ENCODE results near the gene CGREF1. TPM values are rescaled to one million over a fixed set of nuclear protein-coding genes. Genes with fewer than 3 reads are reported as not detected.

Gene CGREF1
- total and polyA plus RNA-seq, 3 donors from 2014 or later = 6.6 to 11.1 (median 7.4) TPM

- Histone ChIP-seq H3K4me3 (no peak overlapping the region), H3K9me3 (no peaks in the 10 kb centered on the region), H3K27ac (no peak overlapping the region), H3K36me3 (ENCODE audit: low read depth, missing control alignments) (no peaks in the 10 kb centered on the region), H3K4me1 (peaks cover 7% of the 10 kb centered on the region), H3K27me3 (no peaks in the 10 kb centered on the region)
- intact Hi-C loops (cut with DNase I; ENCODE audit: low total_unique reads) = no loop called here
- no peak for DNase-seq
- TF ChIP-seq CTCF (IDR thresholded peaks at IDR 0.05) (no peak), POLR2A (IDR thresholded peaks at IDR 0.05) (no peak)
- whole genome bisulfite sequencing, 2 donors = 84 to 89% methylated on average over 2 of the region's 2 CpGs
Observed at GRCh38 chr2:27108221-27108620, 10.7 kb downstream of the CGREF1 start.

GRCh38 chr2:27105981-27106380 is 12.9 kb downstream of the CGREF1 start:
- Histone ChIP-seq H3K36me3 (ENCODE audit: low read depth, missing control alignments) (no peaks in the 10 kb centered on the region), H3K4me1 (peaks cover 7% of the 10 kb centered on the region), H3K27me3 (no peaks in the 10 kb centered on the region), H3K27ac (no peak overlapping the region), H3K4me3 (no peak overlapping the region), H3K9me3 (no peaks in the 10 kb centered on the region)
- DNase-seq = no peak
- TF ChIP-seq POLR2A (IDR thresholded peaks at IDR 0.05) = no peak
- TF ChIP-seq CTCF (IDR thresholded peaks at IDR 0.05) = no peak
- intact Hi-C loops (cut with DNase I; ENCODE audit: low total_unique reads) = no loop called here
- 47 to 52% methylated on average over 3 of the region's 3 CpGs for WGBS, 2 donors

- DNase-seq = no peak
- intact Hi-C loops (cut with DNase I; ENCODE audit: low total_unique reads) = no loop called here
- no peak overlapping the region for H3K27ac ChIP-seq
- H3K27me3 ChIP-seq = no peaks in the 10 kb centered on the region
- no peak overlapping the region for H3K4me3 ChIP-seq
- 82 to 86% methylated on average over 4 to 5 of the region's 5 CpGs for WGBS, 2 donors
- TF ChIP-seq POLR2A (IDR thresholded peaks at IDR 0.05) (no peak), CTCF (IDR thresholded peaks at IDR 0.05) (no peak)
- no peaks in the 10 kb centered on the region for H3K36me3 ChIP-seq (ENCODE audit: low read depth, missing control alignments)
- no peaks in the 10 kb centered on the region for H3K9me3 ChIP-seq
- peaks cover 7% of the 10 kb centered on the region for H3K4me1 ChIP-seq
Observed at GRCh38 chr2:27102329-27102728, 16.6 kb downstream of the CGREF1 start.

- TF ChIP-seq POLR2A (IDR thresholded peaks at IDR 0.05) (no peak), CTCF (IDR thresholded peaks at IDR 0.05) (no peak)
- intact Hi-C loops (cut with DNase I; ENCODE audit: low total_unique reads) = no loop called here
- 83 to 87% methylated on average over 10 of the region's 10 CpGs for WGBS, 2 donors
Observed at GRCh38 chr2:27100036-27100435, 18.9 kb downstream of the CGREF1 start.

GRCh38 chr2:27099334-27099955 is 19.5 kb downstream of the CGREF1 start:
- 92 to 98% methylated on average over 8 to 19 of the region's 19 CpGs for WGBS, 2 donors
- Histone ChIP-seq H3K4me3 (no peak overlapping the region), H3K27ac (no peak overlapping the region), H3K4me1 (peaks cover 15% of the 10 kb centered on the region), H3K36me3 (ENCODE audit: low read depth, missing control alignments) (no peaks in the 10 kb centered on the region), H3K9me3 (no peaks in the 10 kb centered on the region), H3K27me3 (no peaks in the 10 kb centered on the region)
- TF ChIP-seq CTCF (IDR thresholded peaks at IDR 0.05) = no peak
- no peak for TF ChIP-seq POLR2A (IDR thresholded peaks at IDR 0.05)
- intact Hi-C loops (cut with DNase I; ENCODE audit: low total_unique reads) = loop anchor here (10.0 kb wide), 1 partner anchor 205 kb away; the partner anchor contains the start of gene UCN
- DNase-seq = no peak

More at GRCh38 chr2:27100036-27100435, 18.9 kb downstream of the CGREF1 start:
- no peak overlapping the region for H3K27ac ChIP-seq
- H3K4me3 ChIP-seq = no peak overlapping the region
- no peaks in the 10 kb centered on the region for H3K27me3 ChIP-seq
- peaks cover 15% of the 10 kb centered on the region for H3K4me1 ChIP-seq
- H3K36me3 ChIP-seq (ENCODE audit: low read depth, missing control alignments) = no peaks in the 10 kb centered on the region
- H3K9me3 ChIP-seq = no peaks in the 10 kb centered on the region
- DNase-seq = no peak
